GM18499 (cell line): ENCODE data around the gene ATP7B.
"Not testable (repeated sequence)": the region's sequence is repeated elsewhere in the genome, so short reads cannot be mapped to it uniquely, and the experiment has no call there.

ENCODE experiments used
- ATAC-seq: cut with Tn5 transposase; IDR thresholded peaks from one replicate; pipeline ENCODE4 v1.9.1; 2021; ENCODE audit warnings: moderate number of reproducible peaks; ENCODE audit not compliant: insufficient read depth, unreplicated experiment

ATP7B gene

DNA sequence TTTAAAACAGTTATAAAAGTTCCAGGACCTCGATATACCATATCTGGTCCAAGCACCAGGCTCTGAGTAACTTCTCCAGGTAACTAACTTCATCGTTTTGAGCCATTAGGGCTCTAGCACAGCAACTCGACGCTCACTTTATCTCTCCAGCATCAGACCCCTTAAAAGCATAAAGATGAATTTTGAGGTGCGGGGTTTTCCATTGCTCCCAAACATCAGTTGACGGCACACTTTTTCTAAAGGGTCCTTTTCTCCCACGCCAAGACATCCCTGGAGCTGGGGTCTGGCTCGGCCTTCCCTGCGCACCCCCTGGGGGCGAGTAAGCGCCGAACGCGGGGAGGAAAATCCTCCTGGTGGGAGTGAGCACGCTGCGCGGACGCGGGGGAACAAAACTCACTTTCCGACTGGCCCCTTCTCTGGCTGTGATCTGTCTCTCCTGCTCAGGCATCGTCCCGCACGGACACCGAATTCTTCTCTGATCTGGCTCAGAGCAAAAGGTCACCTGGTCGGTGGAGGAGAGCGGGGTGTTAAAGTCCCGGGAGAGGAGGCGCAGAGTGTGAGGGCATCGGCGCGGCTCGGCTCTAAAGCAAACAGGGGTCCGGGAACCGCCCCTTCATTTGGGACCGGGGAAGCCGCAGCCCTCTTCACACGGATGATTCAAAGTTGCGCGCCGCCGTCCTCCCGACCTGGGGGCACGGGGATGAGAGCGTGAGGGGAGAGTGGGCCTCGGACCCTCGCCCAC is at the start of gene ATP7B:
Gene ATP7B (minus strand): TSS at position 561 of the 742 bp plus-strand sequence. CDS start 113 bp downstream, at position 448.
- ATAC-seq = no peak

DNA sequence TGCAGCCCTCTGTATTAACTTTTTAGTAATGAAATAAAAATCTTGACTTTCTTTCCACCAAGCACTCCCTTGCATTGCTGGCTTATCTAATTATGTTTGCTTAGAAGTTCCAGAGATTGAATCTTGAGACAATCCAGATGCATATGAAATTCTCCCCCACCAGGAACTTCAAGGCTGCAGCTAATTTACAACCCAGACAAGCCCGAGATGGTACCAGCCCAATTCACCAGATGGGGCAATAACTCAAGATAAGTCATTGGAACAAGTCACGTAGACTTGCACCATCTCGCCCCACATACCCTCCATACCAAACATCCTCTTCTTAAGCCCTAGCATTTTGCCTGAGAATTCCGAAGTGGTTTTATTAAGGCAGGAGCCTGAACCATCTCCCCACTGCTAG is 42.2 kb upstream of the ATP7B start:
- no peak for ATAC-seq

DNA sequence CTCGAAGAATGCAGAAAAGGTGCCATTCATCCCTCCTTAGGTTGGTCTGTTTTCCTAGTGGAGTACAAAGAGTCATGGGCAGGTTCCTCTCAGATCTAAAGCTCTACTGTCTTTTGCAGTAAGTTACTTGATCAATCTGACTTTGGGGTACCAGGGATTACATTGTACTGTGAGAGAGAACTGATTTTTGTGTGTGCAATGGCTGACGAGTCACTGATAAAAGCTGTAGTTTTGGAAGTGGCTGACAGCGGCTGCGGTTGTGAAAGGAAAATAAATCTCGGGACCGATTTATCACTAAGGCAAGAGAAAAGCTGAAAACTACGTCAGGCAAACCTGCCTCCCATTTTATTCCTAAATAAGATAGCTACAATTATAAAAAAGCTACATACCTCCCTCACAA is 40.1 kb upstream of the ATP7B start:
- ATAC-seq = no peak

DNA sequence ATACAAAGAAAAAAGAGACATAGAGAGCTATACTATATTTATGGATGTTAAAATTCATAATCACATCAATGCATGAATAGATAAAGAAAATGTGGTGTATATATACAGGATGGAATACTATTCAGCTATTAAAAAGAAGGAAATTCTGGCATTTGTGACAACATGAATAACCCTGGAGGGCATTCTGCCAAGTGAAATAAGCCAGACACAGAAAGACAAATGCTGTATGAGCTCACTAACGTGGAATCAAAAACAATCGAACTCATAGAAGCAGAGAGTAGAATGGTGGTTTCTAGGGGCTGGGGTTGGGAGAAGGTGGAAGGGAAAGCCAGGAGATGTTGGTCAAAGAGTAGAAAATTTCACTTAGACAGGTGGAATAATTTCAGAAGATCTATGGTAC is 37.3 kb upstream of the ATP7B start:
- ATAC-seq = no peak

DNA sequence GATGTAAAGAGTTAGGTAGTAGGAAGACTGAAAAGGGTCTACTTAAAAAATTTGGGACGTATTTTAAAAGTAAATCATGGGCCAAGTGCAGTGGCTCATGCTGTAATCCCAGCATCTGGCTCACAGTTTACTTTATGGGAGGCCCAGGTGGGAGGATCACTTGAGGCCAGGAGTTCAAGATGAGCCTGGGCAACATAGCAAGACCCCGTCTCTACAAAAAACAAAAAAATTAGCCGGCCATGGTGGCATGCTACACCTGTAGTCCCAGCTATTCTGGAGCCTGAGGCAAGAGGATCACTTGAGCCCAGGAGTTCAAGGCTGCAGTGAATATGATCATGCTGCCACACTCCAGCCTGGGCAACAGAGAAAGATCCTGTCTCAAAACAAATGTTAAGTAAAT is 36.2 kb upstream of the ATP7B start:
- no peak for ATAC-seq

DNA sequence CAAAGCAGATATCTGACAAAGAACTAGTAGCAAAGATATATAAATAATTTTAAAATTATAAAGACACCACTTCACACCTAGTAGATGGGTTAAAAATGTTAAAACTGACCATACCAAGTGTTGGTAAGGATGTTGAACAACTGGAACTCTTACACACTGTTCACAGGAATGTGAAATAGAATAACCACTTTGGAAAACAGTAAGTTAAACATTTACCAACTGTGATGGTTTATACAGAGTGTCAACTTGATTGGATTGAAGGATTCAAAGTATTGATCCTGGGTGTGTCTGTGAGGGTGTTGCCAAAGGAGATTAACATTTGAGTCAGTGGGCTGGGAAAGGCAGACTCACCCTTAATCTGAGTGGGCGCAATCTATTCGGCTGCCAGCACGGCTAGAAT is 32.4 kb upstream of the ATP7B start:
- ATAC-seq = no peak

DNA sequence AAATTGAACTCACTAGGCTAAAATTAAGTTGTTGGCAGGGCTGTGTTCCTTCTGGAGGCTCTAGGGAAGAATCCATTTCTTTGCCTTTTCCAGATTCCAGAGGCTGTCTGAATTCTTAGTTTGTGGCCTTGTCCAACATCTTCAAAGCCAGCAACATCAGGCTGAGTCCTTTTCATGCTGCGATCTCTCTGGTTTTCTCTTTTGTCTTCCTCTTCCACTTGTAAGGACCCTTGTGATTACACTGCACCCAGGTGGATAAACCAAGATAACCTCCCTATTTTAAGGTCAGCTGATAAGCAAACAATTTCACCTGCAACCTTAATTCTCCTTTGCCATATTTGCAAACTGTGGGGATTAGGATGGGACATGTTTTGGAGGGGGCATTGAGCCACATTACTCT is 24.8 kb upstream of the ATP7B start:
- ATAC-seq = no peak

DNA sequence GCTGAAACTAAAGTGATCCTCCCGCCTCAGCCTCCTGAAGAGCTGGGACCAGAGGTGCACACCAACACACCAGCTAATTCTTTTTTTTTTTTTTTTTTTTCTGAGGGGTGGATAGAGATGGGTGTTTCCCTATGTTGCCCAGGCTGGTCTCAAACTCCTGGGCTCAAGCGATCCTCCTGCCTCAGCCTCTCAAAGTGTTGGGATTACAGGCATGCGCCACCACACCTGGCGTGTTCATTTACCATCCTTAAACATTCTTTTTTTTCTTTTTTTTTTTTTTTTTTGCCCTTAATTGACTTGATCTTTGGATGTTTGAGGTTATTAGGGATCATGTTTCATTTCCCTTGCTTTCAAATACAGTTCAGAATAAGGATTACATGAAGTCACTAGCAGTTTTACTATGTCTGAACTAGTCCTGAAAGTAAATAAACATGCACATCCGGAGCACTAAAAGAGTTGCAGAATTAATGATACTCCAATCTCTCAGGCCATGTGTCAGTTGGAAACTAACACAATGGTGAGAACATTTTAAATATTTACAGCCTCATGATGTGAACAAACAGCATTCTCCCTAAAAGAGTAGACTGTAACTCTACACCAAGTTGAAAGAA is 23.5 kb upstream of the ATP7B start:
- no peak for ATAC-seq

DNA sequence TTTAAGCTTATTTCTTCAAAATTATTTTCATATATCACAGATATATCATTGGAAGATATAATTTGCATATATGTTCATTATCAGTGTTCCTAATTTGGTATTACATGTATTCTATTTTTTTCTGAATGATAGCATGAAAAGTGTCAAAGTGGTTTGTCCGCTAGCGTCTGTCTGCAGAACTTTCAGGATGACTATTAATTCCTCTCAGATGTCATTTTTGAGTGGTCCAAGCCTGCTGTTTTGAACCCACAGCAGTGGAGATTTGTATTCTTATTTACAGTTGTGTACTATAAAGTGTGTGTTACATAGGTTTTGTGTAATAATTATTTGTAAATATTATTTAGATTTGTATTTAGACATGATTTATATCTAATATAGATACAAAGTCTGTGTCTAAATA is 21.8 kb upstream of the ATP7B start:
- no peak for ATAC-seq

DNA sequence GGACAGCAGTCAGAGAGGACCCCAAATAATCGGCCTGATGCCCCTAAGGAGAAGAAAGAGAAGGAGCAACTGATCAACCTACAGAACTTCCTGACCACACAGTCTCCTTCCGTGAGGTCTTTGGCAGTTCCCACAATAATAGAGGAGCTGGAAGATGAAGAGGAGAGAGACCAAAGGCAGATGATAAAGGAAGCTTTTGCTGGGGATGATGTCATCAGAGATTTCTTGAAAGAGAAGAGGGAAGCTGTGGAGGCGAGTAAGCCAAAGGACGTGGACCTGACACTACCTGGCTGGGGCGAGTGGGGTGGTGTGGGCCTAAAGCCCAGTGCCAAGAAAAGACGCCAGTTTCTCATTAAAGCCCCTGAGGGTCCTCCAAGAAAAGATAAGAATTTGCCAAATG is 19.2 kb upstream of the ATP7B start:
- ATAC-seq = not testable (repeated sequence)

DNA sequence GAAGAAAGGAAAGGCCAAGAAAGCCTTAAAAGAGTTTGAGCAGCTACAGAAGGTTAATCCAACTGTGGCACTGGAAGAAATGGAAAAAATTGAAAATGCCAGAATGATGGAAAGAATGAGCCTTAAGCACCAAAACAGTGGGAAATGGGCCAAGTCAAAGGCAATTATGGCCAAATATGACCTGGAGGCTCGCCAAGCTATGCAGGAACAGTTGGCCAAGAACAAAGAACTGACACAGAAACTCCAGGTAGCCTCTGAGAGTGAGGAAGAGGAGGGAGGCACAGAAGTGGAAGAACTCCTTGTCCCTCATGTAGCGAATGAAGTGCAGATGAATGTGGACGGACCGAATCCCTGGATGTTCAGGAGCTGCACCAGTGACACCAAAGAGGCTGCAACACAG is 18.3 kb upstream of the ATP7B start:
- no peak for ATAC-seq

DNA sequence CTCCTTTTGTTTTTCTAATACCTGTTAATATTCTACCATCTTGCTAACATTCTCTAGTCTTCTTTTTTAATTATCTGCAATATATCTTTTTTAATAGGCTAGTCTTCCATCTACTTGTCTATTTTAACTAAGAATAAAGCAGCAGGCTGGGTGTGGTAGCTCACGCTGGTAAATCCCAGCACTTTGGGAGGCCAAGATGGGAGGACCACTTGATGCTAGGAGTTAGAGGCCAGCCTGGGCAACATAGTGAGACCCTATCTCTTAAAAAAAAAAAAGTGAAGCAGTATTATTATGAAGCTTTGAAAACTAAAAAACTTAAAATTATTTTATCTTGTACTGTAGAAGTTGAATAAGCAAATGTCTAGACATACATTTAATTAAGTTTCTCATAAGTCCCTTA is 16.6 kb upstream of the ATP7B start:
- ATAC-seq = no peak

DNA sequence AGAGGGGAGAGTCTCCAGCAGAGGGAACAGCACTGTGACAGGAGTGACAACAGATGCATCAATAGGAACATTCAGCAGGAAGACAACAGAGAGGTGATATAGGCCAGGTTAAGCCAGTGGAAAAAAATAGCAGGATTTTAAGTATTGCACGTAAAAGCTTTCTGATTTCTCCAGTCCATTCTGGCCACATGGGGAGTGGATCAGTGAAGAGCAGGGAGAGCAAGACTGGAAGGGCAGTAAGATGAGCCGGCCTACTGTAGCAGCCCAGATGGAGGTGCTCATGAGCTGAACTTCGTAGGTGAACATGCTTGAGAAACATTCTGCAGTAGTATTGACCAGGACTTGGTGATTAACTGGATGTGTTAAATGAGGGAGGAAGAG is 15.0 kb upstream of the ATP7B start:
- ATAC-seq = no peak

DNA sequence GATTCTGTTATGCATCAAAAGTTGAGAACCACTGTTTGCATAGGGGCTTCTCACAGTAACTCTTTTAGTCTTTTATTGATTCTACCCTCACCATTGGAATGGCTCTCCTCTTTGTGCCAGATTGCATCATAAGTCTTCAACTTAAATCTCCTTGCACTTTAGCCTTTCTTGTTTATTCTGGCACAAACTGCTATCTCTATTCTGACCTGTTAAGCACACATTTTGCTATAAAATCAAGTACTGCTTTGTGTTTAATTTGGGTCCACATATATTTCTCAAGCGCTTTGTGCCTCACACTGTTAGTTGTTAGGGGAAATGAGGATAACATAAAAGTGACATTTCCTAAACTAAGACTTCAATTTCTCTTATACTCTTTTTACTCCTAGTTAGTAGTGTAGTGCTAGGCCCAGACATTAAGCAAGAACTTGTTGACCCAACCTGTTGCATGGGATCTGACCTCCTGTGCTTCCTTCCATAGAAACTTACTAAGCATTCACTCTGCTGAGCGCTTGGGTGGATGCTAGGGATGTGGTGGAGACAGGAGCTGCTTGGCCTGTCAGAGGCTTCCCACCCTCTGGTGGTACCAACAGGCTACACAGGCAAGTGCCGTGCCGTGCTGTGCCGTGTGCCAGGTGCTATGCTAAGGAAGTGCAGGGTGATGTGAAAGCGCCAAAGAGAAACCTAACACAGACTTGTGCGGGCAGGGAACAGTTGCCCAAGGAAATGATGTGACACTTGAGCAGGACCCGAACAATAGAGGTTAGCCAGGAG is 14.4 kb upstream of the ATP7B start:
- no peak for ATAC-seq

DNA sequence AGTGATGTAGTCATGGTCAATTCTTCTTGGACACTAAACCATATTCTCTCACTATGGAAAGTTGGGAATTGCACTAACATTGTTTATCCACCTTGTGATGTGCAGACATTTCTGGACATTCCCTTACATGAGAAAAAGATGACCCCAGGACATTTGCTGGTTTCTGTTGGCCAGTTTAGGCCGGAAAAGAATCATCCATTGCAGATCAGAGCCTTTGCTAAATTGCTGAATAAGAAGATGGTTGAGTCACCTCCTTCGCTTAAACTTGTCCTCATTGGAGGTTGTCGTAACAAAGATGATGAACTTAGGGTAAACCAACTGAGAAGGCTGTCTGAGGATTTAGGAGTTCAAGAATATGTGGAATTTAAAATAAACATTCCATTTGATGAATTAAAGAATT is 13.2 kb upstream of the ATP7B start, which contains the start of gene UTP14C:
Gene UTP14C (plus strand): TSS at position 211 of the 400 bp plus-strand sequence. CDS start 4,114 bp downstream, outside the sequence.
- no peak for ATAC-seq

DNA sequence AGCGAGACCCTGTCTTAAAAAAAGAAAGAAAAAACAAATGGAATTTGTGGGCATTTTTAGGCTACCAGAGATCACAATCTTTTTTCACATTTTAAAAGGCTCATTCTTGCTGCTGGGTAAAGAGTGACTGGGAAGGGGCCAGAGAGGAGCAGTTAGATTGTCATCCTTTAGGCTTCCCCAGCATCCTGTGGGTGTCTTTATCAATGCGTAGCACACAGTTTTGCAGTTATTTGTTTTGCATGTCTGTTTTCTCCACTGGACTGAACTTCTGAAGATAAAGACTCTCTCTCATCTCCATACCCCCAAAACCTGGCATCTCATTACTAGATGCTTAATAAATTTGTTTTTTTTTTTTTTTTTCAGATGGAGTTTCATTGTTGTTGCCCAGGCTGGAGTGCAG is 11.1 kb upstream of the ATP7B start:
- no peak for ATAC-seq

DNA sequence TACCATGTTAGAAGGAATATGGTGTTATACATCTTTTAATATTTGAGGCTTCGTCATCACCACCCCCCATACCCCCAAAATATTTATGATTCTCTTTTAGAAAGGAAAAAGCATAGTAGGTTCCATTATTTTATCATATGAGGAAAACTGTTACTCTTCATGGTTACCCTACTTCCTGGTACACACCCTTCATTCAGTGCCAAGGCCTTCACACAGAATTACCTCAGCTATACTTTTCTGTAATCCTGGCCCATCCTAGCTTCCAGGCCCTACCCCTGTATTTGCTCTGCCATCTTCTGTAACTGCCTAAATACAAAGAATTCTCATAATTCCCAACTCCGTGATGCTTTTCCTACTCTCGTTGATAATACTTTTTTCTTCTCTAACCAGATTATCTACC is 8.9 kb upstream of the ATP7B start:
- ATAC-seq = no peak

DNA sequence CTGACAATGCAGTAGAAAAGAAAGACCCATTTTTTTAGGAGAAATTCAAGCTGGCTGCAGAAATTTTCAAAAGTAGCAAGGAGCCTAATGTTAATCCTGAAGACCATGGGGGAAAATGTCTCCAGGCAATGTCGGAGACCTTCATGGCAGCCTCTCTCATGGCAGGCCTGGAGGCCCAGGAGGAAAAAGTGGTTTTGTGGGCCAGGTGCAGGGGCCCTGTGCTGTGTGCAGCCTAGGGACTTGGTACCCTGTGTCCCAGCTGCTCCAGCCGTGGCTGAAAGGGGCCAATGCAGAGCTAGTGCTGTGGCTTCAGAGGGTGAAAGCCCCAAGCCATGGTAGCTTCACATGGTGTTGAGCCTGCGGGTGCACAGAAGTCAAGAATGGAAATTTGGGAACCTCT is 5.0 kb upstream of the ATP7B start:
- no peak for ATAC-seq

DNA sequence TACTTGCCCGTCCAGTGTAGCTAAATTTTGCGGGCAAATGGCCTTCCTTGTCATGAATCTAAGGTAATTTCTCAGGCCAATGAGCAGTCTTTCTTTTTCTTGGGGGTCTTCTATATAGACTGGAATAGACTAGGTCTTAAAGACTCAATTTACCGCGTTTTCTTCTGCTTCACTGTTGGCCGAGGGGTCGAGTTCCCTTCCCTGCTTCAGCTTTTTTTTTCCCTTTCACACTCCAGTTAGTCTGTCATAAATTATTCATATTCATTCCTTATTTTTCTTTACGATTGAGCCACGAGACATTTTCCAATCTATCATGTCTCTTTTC is 1.2 kb upstream of the ATP7B start:
- ATAC-seq = no peak

DNA sequence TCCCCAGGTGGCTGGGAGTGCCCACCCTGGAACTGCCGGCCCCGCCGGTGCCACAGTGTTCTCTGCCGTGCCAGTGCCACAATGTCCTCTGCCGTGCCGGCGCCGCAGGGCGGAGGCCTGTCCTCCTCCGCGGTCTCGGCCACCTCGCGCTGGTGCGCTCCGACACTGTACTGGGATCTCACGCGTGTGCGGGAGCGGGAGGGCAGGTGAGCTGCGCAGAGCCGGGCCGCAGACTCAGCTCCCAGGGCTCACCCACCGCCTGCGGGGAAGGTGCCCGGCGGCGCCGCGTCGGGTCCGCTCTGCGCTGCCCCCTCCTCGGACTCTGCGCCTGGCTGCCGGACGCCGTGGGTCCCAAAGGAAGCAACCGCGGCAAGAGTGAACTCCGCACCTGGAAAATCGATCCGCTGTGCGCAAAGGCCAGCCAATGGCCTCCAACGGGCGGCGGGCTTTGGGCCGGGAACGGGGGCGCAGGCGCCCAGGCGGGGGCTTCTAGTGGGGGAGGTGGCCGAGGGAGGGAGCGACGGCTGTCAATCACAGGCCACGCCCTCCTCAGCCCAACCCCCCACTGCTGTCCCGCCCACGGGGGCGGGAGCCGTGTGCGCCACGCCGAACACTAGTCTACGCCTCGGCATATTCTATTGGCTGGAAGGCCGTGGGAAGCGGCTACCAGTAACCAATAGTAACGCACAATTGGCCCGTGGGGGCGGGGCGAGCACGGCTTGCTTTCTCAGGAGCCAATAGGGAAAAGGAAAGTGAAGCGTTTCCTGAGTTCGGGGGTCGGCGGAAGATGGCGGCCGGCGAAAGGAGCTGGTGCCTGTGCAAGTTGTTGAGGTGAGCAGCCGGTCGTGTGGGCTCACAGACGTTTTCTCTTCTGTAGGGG is 622 bp upstream of the ATP7B start, which contains the start of gene ALG11:
Gene ALG11 (plus strand): TSS at position 767 of the 880 bp plus-strand sequence. CDS start 21 bp downstream, at position 788.
- peak; percentile 100 for ATAC-seq
